ENCODE measurements around the gene XPR1.

Gene XPR1

GRCh38 chr1:180796897-180797640 is 165.2 kb downstream of the XPR1 start:
- no peaks in the 10 kb centered on the region for H3K36me3 ChIP-seq (replicated peaks)
- no peak overlapping the region for H3K4me3 ChIP-seq (ENCODE audit: low read depth, low read length)
- in situ Hi-C loops (cut with HindIII; ENCODE audit: low pct_ligation_motif_present, low sequenced_read_pairs): no loop called here
- no peak for DNase-seq
- no peaks in the 10 kb centered on the region for H3K27me3 ChIP-seq (replicated peaks)
- no peak overlapping the region for H3K27ac ChIP-seq
- TF ChIP-seq, protein P1, sequence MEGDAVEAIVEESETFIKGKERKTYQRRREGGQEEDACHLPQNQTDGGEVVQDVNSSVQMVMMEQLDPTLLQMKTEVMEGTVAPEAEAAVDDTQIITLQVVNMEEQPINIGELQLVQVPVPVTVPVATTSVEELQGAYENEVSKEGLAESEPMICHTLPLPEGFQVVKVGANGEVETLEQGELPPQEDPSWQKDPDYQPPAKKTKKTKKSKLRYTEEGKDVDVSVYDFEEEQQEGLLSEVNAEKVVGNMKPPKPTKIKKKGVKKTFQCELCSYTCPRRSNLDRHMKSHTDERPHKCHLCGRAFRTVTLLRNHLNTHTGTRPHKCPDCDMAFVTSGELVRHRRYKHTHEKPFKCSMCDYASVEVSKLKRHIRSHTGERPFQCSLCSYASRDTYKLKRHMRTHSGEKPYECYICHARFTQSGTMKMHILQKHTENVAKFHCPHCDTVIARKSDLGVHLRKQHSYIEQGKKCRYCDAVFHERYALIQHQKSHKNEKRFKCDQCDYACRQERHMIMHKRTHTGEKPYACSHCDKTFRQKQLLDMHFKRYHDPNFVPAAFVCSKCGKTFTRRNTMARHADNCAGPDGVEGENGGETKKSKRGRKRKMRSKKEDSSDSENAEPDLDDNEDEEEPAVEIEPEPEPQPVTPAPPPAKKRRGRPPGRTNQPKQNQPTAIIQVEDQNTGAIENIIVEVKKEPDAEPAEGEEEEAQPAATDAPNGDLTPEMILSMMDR (IDR thresholded peaks at IDR 0.05; ENCODE audit: low read depth, low read length, missing control alignments): no peak

- Histone ChIP-seq H3K4me3 (ENCODE audit: low read depth, low read length) (no peak overlapping the region), H3K27me3 (replicated peaks) (no peaks in the 10 kb centered on the region), H3K27ac (no peak overlapping the region), H3K36me3 (replicated peaks) (no peaks in the 10 kb centered on the region)
- in situ Hi-C loops (cut with HindIII; ENCODE audit: low pct_ligation_motif_present, low sequenced_read_pairs): no loop called here
- TF ChIP-seq, protein P1 (IDR thresholded peaks at IDR 0.05; ENCODE audit: low read depth, low read length, missing control alignments): no peak
- no peak for DNase-seq
Observed at GRCh38 chr1:180800945-180801344, 169.1 kb downstream of the XPR1 start.

DNA sequence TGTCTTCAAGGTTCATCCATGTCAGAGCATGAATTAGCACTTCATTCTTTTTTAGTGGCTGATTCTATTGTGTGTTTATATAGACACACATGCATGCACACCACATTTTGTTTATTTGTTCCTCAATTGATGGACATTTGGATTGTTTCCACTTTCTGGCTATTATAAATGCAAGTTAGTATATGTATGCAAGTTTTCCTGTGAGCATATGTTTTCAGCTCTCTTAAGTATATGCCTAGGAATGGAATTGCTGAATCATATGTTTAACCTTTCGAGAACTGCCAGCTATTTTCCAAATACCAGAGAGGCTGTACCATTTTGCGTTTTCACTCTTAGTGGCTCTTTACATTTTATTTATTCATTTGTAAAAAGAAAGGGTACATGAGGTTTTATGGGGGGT is 171.0 kb downstream of the XPR1 start:
- no peaks in the 10 kb centered on the region for H3K27me3 ChIP-seq (replicated peaks)
- no peak for DNase-seq
- TF ChIP-seq, protein P1 (IDR thresholded peaks at IDR 0.05; ENCODE audit: low read depth, low read length, missing control alignments): no peak
- in situ Hi-C loops (cut with HindIII; ENCODE audit: low pct_ligation_motif_present, low sequenced_read_pairs): no loop called here
- H3K27ac ChIP-seq: no peak overlapping the region
- no peaks in the 10 kb centered on the region for H3K36me3 ChIP-seq (replicated peaks)
- H3K4me3 ChIP-seq (ENCODE audit: low read depth, low read length): no peak overlapping the region

DNA sequence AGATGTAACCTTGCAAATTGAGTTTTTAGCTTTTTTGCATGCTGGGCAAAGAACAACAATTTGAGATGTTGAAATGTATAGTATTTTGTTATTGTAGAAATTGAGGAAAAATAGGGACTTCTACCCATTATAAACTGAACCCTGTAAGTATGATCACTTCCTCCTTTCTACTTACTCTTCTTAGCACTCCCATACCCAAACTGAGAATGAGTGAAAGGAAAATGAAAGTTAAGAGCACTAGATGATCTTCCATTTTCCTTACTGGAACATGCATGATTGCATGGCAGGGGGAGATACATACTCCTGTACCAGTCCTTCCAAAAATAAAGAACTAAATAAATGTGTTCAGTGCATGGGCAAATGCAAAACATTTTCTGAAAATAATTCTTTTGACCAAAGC is 173.5 kb downstream of the XPR1 start:
- in situ Hi-C loops (cut with HindIII; ENCODE audit: low pct_ligation_motif_present, low sequenced_read_pairs): no loop called here
- H3K27ac ChIP-seq: no peak overlapping the region

DNA sequence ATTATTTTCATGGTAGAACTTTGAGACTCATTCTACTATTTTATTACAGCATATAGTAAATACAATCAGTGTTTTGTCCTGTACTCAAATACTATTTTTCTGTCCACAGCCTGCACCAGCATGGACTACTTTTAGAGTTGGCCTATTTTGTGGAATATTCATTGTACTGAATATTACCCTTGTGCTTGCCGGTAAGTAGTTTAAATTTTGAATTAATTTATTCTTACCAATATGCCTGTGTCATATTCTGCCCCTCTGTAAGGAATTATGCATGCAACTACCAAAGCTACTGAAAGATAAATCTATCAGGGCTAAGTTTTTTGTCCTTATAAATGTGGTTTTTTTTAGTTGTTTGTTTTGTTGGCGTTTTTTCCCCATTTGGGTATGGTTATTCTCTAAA is 179.5 kb downstream of the XPR1 start:
- in situ Hi-C loops (cut with HindIII; ENCODE audit: low pct_ligation_motif_present, low sequenced_read_pairs): no loop called here
- TF ChIP-seq, protein P1 (IDR thresholded peaks at IDR 0.05; ENCODE audit: low read depth, low read length, missing control alignments): no peak
- Histone ChIP-seq H3K36me3 (replicated peaks) (no peaks in the 10 kb centered on the region), H3K4me3 (ENCODE audit: low read depth, low read length) (no peak overlapping the region), H3K27me3 (replicated peaks) (no peaks in the 10 kb centered on the region), H3K27ac (no peak overlapping the region)
- no peak for DNase-seq

More for the DNA sequence above, 173.5 kb downstream of the XPR1 start:
- Histone ChIP-seq H3K4me3 (ENCODE audit: low read depth, low read length) (no peak overlapping the region), H3K36me3 (replicated peaks) (no peaks in the 10 kb centered on the region), H3K27me3 (replicated peaks) (no peaks in the 10 kb centered on the region)
- TF ChIP-seq, protein P1 (IDR thresholded peaks at IDR 0.05; ENCODE audit: low read depth, low read length, missing control alignments): no peak
- DNase-seq: no peak

DNA sequence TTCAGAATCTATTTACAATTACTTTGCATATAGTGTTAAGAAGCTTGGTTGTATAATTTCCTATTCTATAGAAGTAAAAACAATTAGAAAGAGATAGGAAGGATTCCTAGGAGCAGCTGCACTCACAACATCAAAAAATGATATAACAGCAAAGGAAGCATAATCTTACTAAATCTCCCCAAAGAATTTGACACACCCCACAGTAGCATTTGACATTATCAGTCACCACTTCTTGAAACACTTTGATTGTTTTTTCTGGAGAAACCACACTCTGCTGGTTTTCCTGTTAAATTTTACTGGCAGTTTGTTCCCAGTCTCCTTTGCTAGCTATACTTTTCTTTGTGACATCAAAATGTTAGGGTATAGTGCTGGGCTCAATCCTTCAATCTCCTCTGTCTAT is 180.1 kb downstream of the XPR1 start:
- no peaks in the 10 kb centered on the region for H3K36me3 ChIP-seq (replicated peaks)
- DNase-seq: peak; percentile 2
- H3K27ac ChIP-seq: no peak overlapping the region
- no peak overlapping the region for H3K4me3 ChIP-seq (ENCODE audit: low read depth, low read length)
- TF ChIP-seq, protein P1 (IDR thresholded peaks at IDR 0.05; ENCODE audit: low read depth, low read length, missing control alignments): no peak
- in situ Hi-C loops (cut with HindIII; ENCODE audit: low pct_ligation_motif_present, low sequenced_read_pairs): no loop called here
- no peaks in the 10 kb centered on the region for H3K27me3 ChIP-seq (replicated peaks)
